ENCODE measurements around the gene SYNC.
A peak's percentile ranks its signal among the peaks of the same experiment; 100 is the strongest.
"Not testable (repeated sequence)": the region's sequence is repeated elsewhere in the genome, so short reads cannot be mapped to it uniquely, and the experiment has no call there.

SYNC gene

DNA sequence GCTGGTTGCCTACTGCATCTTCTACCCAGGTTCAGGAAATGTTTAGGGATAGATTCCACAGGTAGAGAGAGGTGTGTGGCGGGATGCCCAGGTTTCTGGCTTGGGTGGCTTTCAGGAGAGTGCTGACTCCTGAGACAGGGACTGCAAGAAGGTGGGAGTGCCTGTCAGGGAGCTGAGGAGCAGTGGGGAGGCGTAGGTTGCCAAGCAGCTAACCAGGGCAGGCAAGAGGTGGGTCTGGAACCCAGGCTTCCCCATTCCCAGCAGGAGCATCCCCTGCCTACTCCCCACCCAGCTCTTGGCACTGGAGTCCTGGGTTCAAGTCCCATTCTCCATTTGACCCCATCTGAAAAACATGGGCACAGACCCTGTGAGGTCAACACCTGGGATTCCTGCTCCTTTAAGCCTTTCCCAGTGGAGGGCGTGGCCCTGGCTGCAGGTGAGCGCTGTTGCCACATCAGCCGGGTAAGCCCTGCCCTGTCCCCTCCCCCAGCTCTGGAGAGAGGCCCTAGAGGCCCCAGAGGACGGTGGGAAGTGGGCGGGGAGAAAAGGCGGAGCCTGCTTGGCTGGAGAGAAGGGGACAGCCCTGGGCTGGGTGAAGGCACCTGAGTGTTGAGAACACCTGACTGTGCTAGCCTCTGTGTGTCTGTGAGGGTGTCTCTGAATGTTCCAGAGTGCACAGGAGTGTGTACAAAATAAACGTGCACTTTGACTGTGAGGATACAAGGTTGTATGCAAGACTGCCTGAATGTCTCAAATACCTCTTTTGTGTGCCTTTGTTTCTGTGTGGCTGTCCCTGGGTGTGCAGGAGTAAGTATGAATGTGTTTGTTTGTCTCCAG, 14.0 kb upstream of the SYNC start:
- in situ Hi-C loops (cut with MboI; ENCODE audit: low sequenced_read_pairs, unreplicated experiment): no loop called here
- DNase-seq (ENCODE audit: low spot score): peak; percentile 88
- no peak for TF ChIP-seq CTCF (IDR thresholded peaks at IDR 0.05; ENCODE audit: borderline replicate concordance, control extremely low read depth, extremely low read depth, insufficient read depth, missing control alignments)

DNA sequence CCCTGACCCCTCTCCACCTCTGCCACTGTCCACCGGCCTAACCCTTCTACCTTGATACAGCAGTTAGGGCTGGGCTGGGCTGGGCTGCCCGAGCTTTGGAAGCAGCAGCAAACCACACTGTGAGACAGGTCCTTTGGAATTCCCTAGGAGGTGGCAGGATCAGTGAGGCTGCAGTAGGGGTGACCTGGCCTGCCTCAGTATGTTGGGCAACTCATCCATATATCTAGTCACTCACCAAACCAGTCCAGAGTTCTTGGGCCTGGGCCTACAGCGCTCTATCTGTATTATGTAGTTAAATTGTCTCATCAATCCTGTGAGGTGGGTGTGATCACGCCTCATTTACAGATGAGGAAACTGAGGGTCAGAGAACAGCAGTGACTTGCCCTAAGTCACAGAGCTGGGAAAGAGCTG, 13.3 kb upstream of the SYNC start:
- no peak for DNase-seq (ENCODE audit: low spot score)
- no peak for TF ChIP-seq CTCF (IDR thresholded peaks at IDR 0.05; ENCODE audit: borderline replicate concordance, control extremely low read depth, extremely low read depth, insufficient read depth, missing control alignments)
- in situ Hi-C loops (cut with MboI; ENCODE audit: low sequenced_read_pairs, unreplicated experiment): no loop called here

- no peak for DNase-seq (ENCODE audit: low spot score)
- TF ChIP-seq CTCF (IDR thresholded peaks at IDR 0.05; ENCODE audit: borderline replicate concordance, control extremely low read depth, extremely low read depth, insufficient read depth, missing control alignments): no peak
- in situ Hi-C loops (cut with MboI; ENCODE audit: low sequenced_read_pairs, unreplicated experiment): no loop called here
Observed at GRCh38 chr1:32714277-32714676, 11.7 kb upstream of the SYNC start.

DNA sequence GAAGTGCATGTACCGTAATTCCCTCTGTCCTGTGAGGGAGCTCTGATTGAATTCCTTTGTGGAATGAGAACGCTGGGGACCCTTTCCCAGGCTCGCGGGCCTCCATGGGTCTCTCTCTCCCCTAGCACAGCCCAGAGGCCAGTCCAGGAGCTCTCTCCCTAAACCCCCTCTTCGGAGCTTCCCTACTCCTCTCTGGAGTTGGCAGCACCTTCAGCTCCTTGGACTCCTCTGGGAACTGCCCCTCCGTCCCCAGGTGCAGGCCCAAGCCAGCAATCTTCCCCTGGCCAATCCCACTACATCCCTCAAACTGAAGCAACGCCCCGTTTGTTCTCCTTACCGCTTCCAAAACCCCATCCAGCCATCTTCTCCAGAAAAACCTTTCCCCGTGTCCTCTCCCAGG, 10.5 kb upstream of the SYNC start:
- in situ Hi-C loops (cut with MboI; ENCODE audit: low sequenced_read_pairs, unreplicated experiment): no loop called here
- DNase-seq (ENCODE audit: low spot score): no peak
- no peak for TF ChIP-seq CTCF (IDR thresholded peaks at IDR 0.05; ENCODE audit: borderline replicate concordance, control extremely low read depth, extremely low read depth, insufficient read depth, missing control alignments)

DNA sequence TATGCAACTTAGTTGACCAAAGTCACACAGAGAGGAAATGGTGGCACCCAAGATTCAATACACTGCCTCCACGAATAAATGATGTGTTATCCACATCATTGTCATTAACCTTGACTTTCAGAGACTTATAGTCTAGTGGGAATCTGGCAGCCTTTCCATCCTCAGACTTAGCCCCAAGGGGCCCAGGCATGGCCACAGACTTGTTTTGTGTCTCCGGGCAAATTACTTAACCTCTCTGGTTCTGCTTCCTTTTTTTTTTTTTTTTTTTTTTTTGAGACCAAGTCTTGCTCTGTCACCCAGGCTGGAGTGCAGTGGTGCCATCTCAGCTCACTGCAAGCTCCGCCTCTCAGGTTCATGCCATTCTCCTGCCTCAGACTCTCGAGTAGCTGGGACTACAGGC, 8.7 kb upstream of the SYNC start:
- in situ Hi-C loops (cut with MboI; ENCODE audit: low sequenced_read_pairs, unreplicated experiment): not testable (repeated sequence)

GRCh38 chr1:32709476-32709875, 6.9 kb upstream of the SYNC start:
- in situ Hi-C loops (cut with MboI; ENCODE audit: low sequenced_read_pairs, unreplicated experiment): no loop called here
- DNase-seq (ENCODE audit: low spot score): no peak
- TF ChIP-seq CTCF (IDR thresholded peaks at IDR 0.05; ENCODE audit: borderline replicate concordance, control extremely low read depth, extremely low read depth, insufficient read depth, missing control alignments): no peak

More for the DNA sequence above, 8.7 kb upstream of the SYNC start:
- DNase-seq (ENCODE audit: low spot score): not testable (repeated sequence)

GRCh38 chr1:32709075-32709474, 6.5 kb upstream of the SYNC start:
- in situ Hi-C loops (cut with MboI; ENCODE audit: low sequenced_read_pairs, unreplicated experiment): no loop called here
- no peak for TF ChIP-seq CTCF (IDR thresholded peaks at IDR 0.05; ENCODE audit: borderline replicate concordance, control extremely low read depth, extremely low read depth, insufficient read depth, missing control alignments)
- DNase-seq (ENCODE audit: low spot score): no peak

Measured in GM13976 (cell line).